Astrocyte of the spinal cord (primary cell): ENCODE results near the gene PRR19.
A peak's percentile ranks its signal among the peaks of the same experiment; 100 is the strongest.

ENCODE experiments used
- DNase-seq: peaks from one replicate; pipeline ENCODE4 v3.0.0; 2011; ENCODE audit warnings: low read depth, low spot score
- H3K4me3 ChIP-seq: 2 replicates; pipeline ENCODE4 v1.5.1; 2011; ENCODE audit warnings: low read depth, mild to moderate bottlenecking, low read length, moderate library complexity
- in situ Hi-C: cut with HindIII; loops from 2 replicates; pipeline ENCODE4 v1.10.0; 2017; ENCODE audit warnings: low sequenced_read_pairs
- TF ChIP-seq, protein P1 (sequence below): IDR thresholded peaks from 2 replicates; pipeline ENCODE4 v1.5.1; 2012; ENCODE audit warnings: low read depth, mild to moderate bottlenecking, low read length, inconsistent platforms

The PRR19 gene

DNA sequence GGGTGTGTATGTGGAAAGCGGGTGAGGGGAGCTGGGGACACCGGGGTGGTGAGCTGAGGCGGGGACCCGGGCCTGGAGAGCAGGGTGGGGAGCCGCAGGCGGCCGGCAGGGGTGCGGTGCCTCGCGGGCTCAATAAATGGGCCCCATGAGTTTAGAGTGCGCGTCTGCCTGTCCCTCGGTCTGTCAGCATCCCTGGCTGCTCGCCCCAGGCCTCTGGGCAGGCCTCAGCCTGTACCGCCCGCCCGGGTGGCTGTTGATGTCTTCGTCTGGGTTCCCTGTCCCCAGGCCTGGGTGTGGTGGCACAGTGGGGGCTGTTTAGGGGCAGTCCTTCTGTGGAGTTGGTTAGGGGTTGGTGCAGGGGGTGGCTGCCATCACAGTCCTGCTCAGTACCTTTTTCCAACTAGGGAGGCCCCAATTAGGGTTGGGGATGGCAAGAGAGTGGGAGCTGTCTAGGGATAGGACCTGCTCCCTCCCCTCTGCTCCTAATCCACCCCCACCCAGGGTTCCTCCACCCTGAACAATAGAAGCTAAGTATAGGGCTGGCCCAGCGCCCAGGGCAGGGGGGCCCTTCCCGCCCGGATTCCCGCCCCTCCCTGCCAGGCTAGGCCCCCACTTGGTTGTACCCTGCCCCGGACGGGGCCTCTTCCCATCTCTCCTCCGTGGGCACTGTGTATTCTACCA, 20.6 kb upstream of the PRR19 start:
- peak; percentile 40 for DNase-seq
- in situ Hi-C loops, result no loop called here
- H3K4me3 ChIP-seq, result peak overlapping the region; percentile 72
- TF ChIP-seq, protein P1, sequence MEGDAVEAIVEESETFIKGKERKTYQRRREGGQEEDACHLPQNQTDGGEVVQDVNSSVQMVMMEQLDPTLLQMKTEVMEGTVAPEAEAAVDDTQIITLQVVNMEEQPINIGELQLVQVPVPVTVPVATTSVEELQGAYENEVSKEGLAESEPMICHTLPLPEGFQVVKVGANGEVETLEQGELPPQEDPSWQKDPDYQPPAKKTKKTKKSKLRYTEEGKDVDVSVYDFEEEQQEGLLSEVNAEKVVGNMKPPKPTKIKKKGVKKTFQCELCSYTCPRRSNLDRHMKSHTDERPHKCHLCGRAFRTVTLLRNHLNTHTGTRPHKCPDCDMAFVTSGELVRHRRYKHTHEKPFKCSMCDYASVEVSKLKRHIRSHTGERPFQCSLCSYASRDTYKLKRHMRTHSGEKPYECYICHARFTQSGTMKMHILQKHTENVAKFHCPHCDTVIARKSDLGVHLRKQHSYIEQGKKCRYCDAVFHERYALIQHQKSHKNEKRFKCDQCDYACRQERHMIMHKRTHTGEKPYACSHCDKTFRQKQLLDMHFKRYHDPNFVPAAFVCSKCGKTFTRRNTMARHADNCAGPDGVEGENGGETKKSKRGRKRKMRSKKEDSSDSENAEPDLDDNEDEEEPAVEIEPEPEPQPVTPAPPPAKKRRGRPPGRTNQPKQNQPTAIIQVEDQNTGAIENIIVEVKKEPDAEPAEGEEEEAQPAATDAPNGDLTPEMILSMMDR, result no peak

GRCh38 chr19:42281827-42282762, 19.8 kb upstream of the PRR19 start:
- peak; percentile 64 for DNase-seq
- in situ Hi-C loops, result no loop called here
- TF ChIP-seq, protein P1, result no peak
- peak overlapping the region; percentile 72 for H3K4me3 ChIP-seq

DNA sequence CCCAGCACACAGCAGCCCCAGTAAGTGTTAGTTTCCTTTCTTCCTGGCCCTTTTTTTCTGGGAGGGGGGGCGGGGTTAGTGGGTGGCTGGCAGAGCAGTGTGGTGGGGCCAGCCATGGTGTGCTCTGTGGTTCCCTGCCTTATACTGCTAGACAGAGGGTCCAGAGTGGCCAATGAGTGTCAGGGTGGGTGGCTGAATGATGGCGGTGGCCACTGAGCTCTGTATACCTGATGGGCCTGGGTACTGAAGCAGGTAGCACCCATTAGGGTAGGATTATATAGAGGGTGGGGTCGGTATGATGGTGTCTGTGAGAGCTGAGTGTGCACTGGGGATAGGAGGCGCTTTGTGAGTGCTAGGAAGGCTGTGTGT, 19.1 kb upstream of the PRR19 start:
- no peak overlapping the region for H3K4me3 ChIP-seq
- in situ Hi-C loops, result no loop called here
- TF ChIP-seq, protein P1, result no peak
- no peak for DNase-seq

GRCh38 chr19:42283188-42284065, 18.5 kb upstream of the PRR19 start:
- in situ Hi-C loops, result no loop called here
- TF ChIP-seq, protein P1, result no peak
- H3K4me3 ChIP-seq, result peak overlapping the region; percentile 15
- peak; percentile 95 for DNase-seq

DNA sequence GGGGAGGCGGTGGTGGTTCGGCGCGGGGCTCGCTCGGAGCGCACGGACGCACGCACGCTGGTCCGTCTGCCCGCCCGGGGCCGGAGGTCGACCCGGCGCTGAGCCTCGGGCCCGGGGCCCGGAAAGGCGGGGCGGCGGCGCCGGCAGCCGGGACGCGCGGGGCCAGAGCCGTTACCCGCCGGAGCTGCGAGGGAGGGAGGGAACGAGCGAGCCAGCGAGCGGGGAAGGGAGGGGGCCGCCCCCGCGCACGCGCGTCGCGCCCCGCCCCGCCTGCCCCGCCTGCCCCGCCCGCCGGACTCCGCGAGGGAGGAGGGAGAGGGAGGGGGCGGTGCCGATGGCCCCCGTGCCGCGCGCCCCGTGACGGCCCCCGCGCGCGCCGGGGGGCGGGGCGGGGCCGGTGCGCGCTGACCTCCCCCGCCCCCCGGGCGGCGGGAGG, 17.8 kb upstream of the PRR19 start:
- peak; percentile 65 for DNase-seq
- in situ Hi-C loops, result no loop called here
- TF ChIP-seq, protein P1, result no peak
- peak overlapping the region; percentile 15 for H3K4me3 ChIP-seq
